IMR-90 (cell line): ENCODE data around the gene THADA.

Experiments
- FOS ChIP-seq: fragments of 150-350 bp; IDR thresholded peaks from 2 replicates; pipeline ENCODE4 v1.6.1; 2016; ENCODE audit warnings: low read depth, low read length
- MAFK ChIP-seq: IDR thresholded peaks from 2 replicates; pipeline ENCODE4 v1.6.1; 2012; ENCODE audit warnings: low read depth, low read length, improper control_type of control experiment
- MAZ ChIP-seq: IDR thresholded peaks from 2 replicates; pipeline ENCODE4 v1.6.1; 2012; ENCODE audit warnings: low read depth, mild to moderate bottlenecking, low read length, improper control_type of control experiment, moderate library complexity, borderline replicate concordance
- MXI1 ChIP-seq: IDR thresholded peaks from 2 replicates; pipeline ENCODE4 v1.6.1; 2012; ENCODE audit warnings: low read depth, mild to moderate bottlenecking, low read length, moderate library complexity, borderline replicate concordance
- POLR2A ChIP-seq: IDR thresholded peaks from 2 replicates; pipeline ENCODE4 v1.6.1; 2012; ENCODE audit warnings: mild to moderate bottlenecking, low read depth, low read length
- RAD21 ChIP-seq: IDR thresholded peaks from 2 replicates; pipeline ENCODE4 v1.6.1; 2012; ENCODE audit warnings: low read length, improper control_type of control experiment
- RFX5 ChIP-seq: IDR thresholded peaks from 2 replicates; pipeline ENCODE4 v1.8.0; 2012; ENCODE audit warnings: low read depth, mild to moderate bottlenecking, low read length, moderate library complexity
- SMC3 ChIP-seq: fragments of 150-350 bp; IDR thresholded peaks from 2 replicates; pipeline ENCODE4 v1.6.1; 2016; ENCODE audit warnings: low read depth, mild to moderate bottlenecking, antibody characterized with exemption, low read length, moderate library complexity
- TF ChIP-seq, protein P1 (sequence below): conservative IDR thresholded peaks from 2 replicates; pipeline ENCODE4 v1.5.1; 2012; ENCODE audit warnings: mild to moderate bottlenecking, low read depth, low read length, improper control_type of control experiment
- TF ChIP-seq, protein P2 (sequence below): fragments of 150-350 bp; IDR thresholded peaks from 2 replicates; pipeline ENCODE4 v1.6.1; 2016; ENCODE audit warnings: low read depth, mild to moderate bottlenecking, low read length, moderate library complexity, borderline replicate concordance

DNA sequence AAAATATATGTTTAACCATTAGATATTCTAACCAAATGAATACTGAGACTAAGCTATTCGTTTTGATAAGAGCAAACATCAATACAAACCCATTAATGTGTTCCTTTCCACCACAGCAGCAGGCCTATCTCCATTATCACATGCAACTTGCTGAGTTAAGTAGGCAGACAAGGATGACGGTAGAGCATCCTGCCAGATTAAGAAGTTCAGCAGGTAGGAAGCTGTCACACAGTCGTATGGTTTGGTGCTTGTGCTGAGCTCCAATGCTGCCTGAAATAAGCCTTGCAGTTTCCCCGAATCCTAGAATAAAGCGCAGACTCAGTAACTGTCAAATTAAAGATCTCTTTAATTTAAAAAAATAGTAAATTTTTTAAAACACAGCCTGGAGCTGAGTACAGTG lies 39.6 kb downstream of the THADA start:
- no peak for TF ChIP-seq POLR2A
- TF ChIP-seq, protein P1, sequence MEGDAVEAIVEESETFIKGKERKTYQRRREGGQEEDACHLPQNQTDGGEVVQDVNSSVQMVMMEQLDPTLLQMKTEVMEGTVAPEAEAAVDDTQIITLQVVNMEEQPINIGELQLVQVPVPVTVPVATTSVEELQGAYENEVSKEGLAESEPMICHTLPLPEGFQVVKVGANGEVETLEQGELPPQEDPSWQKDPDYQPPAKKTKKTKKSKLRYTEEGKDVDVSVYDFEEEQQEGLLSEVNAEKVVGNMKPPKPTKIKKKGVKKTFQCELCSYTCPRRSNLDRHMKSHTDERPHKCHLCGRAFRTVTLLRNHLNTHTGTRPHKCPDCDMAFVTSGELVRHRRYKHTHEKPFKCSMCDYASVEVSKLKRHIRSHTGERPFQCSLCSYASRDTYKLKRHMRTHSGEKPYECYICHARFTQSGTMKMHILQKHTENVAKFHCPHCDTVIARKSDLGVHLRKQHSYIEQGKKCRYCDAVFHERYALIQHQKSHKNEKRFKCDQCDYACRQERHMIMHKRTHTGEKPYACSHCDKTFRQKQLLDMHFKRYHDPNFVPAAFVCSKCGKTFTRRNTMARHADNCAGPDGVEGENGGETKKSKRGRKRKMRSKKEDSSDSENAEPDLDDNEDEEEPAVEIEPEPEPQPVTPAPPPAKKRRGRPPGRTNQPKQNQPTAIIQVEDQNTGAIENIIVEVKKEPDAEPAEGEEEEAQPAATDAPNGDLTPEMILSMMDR = no peak
- TF ChIP-seq MAZ = no peak
- no peak for TF ChIP-seq FOS
- TF ChIP-seq MXI1 = no peak
- no peak for TF ChIP-seq RAD21
- TF ChIP-seq SMC3 = no peak
- TF ChIP-seq RFX5 = no peak
- no peak for TF ChIP-seq MAFK
- TF ChIP-seq, protein P2, sequence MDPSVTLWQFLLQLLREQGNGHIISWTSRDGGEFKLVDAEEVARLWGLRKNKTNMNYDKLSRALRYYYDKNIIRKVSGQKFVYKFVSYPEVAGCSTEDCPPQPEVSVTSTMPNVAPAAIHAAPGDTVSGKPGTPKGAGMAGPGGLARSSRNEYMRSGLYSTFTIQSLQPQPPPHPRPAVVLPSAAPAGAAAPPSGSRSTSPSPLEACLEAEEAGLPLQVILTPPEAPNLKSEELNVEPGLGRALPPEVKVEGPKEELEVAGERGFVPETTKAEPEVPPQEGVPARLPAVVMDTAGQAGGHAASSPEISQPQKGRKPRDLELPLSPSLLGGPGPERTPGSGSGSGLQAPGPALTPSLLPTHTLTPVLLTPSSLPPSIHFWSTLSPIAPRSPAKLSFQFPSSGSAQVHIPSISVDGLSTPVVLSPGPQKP = no peak
